Esophagus squamous epithelium (tissue), 4 donors: ENCODE results near the gene WDR31.

ENCODE experiments used
- POLR2A ChIP-seq, 4 donors: fragments of 450-650 bp; IDR thresholded peaks; one replicate each; pipeline ENCODE4 v1.6.1; 2017; ENCODE audit warnings: antibody characterized with exemption in 4 of 4, mild to moderate bottlenecking in 4 of 4, moderate library complexity in 3 of 4
- TF ChIP-seq, protein P1 (sequence below), 6 experiments: fragments of 450-650 bp in 4 of 6; fragments of 200-600 bp in 2 of 6; sonication (generic) in 2 of 6; IDR thresholded peaks; one replicate each; pipeline ENCODE4 v1.5.1; 2016 to 2019; ENCODE audit warnings: antibody characterized with exemption in 6 of 6, mild to moderate bottlenecking in 4 of 6, moderate library complexity in 4 of 6

DNA sequence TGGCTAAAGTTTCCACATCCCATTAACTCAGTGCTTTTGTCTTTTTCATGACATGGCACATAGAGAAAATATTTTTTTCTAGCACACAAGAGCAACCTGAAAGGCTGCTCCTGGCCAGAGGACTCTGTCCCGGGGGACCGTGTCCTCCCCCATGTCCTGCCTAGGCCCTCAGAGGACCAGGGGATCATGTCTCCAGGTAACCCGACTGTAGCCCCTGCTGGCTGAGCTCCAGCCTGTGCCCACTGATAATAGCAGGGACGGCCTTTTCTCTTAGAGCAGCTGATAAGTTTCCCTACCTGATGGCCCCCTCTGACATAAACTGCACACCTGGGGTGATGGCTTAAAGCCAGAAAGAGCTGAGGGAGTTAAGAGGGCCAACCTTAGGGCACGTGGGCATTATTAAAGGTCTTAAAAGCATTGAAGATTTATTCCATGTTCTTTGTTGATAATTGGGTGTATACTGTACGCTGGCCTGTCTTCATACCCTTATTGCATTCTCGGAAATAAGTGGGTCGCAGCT lies 30.8 kb upstream of the WDR31 start:
- TF ChIP-seq, protein P1, sequence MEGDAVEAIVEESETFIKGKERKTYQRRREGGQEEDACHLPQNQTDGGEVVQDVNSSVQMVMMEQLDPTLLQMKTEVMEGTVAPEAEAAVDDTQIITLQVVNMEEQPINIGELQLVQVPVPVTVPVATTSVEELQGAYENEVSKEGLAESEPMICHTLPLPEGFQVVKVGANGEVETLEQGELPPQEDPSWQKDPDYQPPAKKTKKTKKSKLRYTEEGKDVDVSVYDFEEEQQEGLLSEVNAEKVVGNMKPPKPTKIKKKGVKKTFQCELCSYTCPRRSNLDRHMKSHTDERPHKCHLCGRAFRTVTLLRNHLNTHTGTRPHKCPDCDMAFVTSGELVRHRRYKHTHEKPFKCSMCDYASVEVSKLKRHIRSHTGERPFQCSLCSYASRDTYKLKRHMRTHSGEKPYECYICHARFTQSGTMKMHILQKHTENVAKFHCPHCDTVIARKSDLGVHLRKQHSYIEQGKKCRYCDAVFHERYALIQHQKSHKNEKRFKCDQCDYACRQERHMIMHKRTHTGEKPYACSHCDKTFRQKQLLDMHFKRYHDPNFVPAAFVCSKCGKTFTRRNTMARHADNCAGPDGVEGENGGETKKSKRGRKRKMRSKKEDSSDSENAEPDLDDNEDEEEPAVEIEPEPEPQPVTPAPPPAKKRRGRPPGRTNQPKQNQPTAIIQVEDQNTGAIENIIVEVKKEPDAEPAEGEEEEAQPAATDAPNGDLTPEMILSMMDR (IDR thresholded peaks at IDR 0.05) = no peak
- TF ChIP-seq POLR2A (IDR thresholded peaks at IDR 0.05) = no peak
